Panc1 (cell line): ENCODE data around the gene HMGA1.

Experiments
- POLR2AphosphoS5 ChIP-seq: IDR thresholded peaks from 2 replicates; pipeline ENCODE4 v1.6.1; 2012; ENCODE audit warnings: mild to moderate bottlenecking, low read depth, low read length, moderate library complexity
- REST ChIP-seq, 2 experiments: IDR thresholded peaks; 2 replicates each; pipeline ENCODE4 v1.6.1; 2011 to 2012; ENCODE audit warnings: low read depth in 2 of 2, control low read depth in 1 of 2, low read length in 1 of 2, mild to moderate bottlenecking in 1 of 2, moderate library complexity in 1 of 2; ENCODE audit not compliant: insufficient read depth in 1 of 2
- SIN3A ChIP-seq: IDR thresholded peaks from 2 replicates; pipeline ENCODE4 v1.6.1; 2012; ENCODE audit warnings: low read depth, mild to moderate bottlenecking, low read length, moderate library complexity, borderline replicate concordance; ENCODE audit not compliant: insufficient read depth
- TF ChIP-seq, protein P1 (sequence below): fragments of 450-650 bp; IDR thresholded peaks from 2 replicates; pipeline ENCODE4 v1.5.1; 2017; ENCODE audit warnings: mild to moderate bottlenecking

DNA sequence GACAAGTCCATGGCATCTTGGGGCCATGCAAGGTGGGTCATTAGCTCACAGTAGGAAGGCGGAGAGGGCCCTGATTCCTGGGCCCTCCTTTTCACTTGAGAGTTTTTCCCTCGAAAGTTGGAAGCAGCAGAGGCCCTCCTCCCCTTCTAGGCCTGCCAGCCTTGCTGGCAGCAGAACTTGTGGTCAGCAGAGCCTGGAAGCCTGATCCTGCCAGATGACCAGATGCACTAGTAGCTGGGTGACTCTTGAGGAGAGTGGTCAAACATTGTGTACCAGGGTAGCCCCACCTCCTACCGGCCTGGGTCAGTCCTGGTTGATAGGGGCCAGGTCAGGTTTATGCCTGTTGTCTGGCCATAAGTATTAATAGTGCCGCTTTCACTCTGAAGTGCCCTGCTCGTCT, 3.8 kb upstream of the HMGA1 start:
- TF ChIP-seq, protein P1, sequence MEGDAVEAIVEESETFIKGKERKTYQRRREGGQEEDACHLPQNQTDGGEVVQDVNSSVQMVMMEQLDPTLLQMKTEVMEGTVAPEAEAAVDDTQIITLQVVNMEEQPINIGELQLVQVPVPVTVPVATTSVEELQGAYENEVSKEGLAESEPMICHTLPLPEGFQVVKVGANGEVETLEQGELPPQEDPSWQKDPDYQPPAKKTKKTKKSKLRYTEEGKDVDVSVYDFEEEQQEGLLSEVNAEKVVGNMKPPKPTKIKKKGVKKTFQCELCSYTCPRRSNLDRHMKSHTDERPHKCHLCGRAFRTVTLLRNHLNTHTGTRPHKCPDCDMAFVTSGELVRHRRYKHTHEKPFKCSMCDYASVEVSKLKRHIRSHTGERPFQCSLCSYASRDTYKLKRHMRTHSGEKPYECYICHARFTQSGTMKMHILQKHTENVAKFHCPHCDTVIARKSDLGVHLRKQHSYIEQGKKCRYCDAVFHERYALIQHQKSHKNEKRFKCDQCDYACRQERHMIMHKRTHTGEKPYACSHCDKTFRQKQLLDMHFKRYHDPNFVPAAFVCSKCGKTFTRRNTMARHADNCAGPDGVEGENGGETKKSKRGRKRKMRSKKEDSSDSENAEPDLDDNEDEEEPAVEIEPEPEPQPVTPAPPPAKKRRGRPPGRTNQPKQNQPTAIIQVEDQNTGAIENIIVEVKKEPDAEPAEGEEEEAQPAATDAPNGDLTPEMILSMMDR: no peak
- no peak for TF ChIP-seq REST (IDR thresholded peaks at IDR 0.05; ENCODE audit: insufficient read depth in 1 of 2, low read depth in 2 of 2, low read length in 1 of 2)
- no peak for TF ChIP-seq POLR2AphosphoS5
- no peak for TF ChIP-seq SIN3A
